ENCODE measurements around the gene TBX2.

GRCh38 chr17:61382796-61383688 is 16.6 kb upstream of the TBX2 start:
- TF ChIP-seq, protein P1, sequence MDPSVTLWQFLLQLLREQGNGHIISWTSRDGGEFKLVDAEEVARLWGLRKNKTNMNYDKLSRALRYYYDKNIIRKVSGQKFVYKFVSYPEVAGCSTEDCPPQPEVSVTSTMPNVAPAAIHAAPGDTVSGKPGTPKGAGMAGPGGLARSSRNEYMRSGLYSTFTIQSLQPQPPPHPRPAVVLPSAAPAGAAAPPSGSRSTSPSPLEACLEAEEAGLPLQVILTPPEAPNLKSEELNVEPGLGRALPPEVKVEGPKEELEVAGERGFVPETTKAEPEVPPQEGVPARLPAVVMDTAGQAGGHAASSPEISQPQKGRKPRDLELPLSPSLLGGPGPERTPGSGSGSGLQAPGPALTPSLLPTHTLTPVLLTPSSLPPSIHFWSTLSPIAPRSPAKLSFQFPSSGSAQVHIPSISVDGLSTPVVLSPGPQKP (IDR thresholded peaks at IDR 0.05; ENCODE audit: borderline replicate concordance, low read depth, low read length): no peak
- TF ChIP-seq RAD21 (IDR thresholded peaks at IDR 0.05; ENCODE audit: low read length) (no peak), POLR2A (IDR thresholded peaks at IDR 0.05; ENCODE audit: low read depth, low read length) (no peak), CTCF (conservative IDR thresholded peaks at IDR 0.05; ENCODE audit: low read depth, low read length) (no peak), MAZ (IDR thresholded peaks at IDR 0.05; ENCODE audit: borderline replicate concordance, low read depth, low read length) (no peak), MAFK (IDR thresholded peaks at IDR 0.05; ENCODE audit: low read depth, low read length) (no peak), SMC3 (IDR thresholded peaks at IDR 0.05; ENCODE audit: low read depth, low read length) (no peak)
